HEK293T (cell line): ENCODE data around the gene PTDSS2.
A peak's percentile ranks its signal among the peaks of the same experiment; 100 is the strongest.
"Not testable (repeated sequence)": the region's sequence is repeated elsewhere in the genome, so short reads cannot be mapped to it uniquely, and the experiment has no call there.

Experiments
- CTCF ChIA-PET: fragments of 350-600 bp; formaldehyde crosslinking; extraction: SDS; loops from one replicate; lab custom pipeline; 2021; ENCODE audit warnings: antibody characterized with exemption, inconsistent platforms; lab: Yijun Ruan, JAX
- POLR2A ChIA-PET: fragments of 350-600 bp; formaldehyde crosslinking; extraction: SDS; loops from one replicate; lab custom pipeline; 2020; ENCODE audit warnings: antibody characterized with exemption, inconsistent platforms; lab: Yijun Ruan, JAX
- DNase-seq: peaks from one replicate; pipeline ENCODE4 v3.0.0; 2012; ENCODE audit warnings: mixed read lengths; ENCODE audit errors: extremely low spot score
- ARNT ChIP-seq: fragments of 450-650 bp; IDR thresholded peaks from 2 replicates; pipeline ENCODE4 v1.6.1; 2017; ENCODE audit warnings: mild to moderate bottlenecking
- BHLHE40 ChIP-seq: fragments of 450-650 bp; IDR thresholded peaks from 2 replicates; pipeline ENCODE4 v1.6.1; 2016; ENCODE audit warnings: mild to moderate bottlenecking, moderate library complexity, borderline replicate concordance
- ELF4 ChIP-seq: fragments of 450-650 bp; IDR thresholded peaks from 2 replicates; pipeline ENCODE4 v1.6.1; 2017; ENCODE audit warnings: antibody characterized with exemption
- FOXK2 ChIP-seq: fragments of 450-650 bp; IDR thresholded peaks from 2 replicates; pipeline ENCODE4 v1.6.1; 2016; ENCODE audit warnings: mild to moderate bottlenecking
- FOXM1 ChIP-seq: fragments of 450-650 bp; IDR thresholded peaks from 2 replicates; pipeline ENCODE4 v1.6.1; 2017; ENCODE audit warnings: mild to moderate bottlenecking, borderline replicate concordance
- L3MBTL2 ChIP-seq: fragments of 450-650 bp; conservative IDR thresholded peaks from 2 replicates; pipeline ENCODE4 v1.6.1; 2016; ENCODE audit warnings: mild to moderate bottlenecking
- LEF1 ChIP-seq: fragments of 450-650 bp; IDR thresholded peaks from 2 replicates; pipeline ENCODE4 v1.6.1; 2017; ENCODE audit warnings: mild to moderate bottlenecking, borderline replicate concordance
- NFRKB ChIP-seq: fragments of 450-650 bp; IDR thresholded peaks from 2 replicates; pipeline ENCODE4 v1.6.1; 2016; ENCODE audit warnings: mild to moderate bottlenecking, moderate library complexity
- PKNOX1 ChIP-seq: fragments of 450-650 bp; IDR thresholded peaks from 2 replicates; pipeline ENCODE4 v1.6.1; 2016
- SP1 ChIP-seq: fragments of 450-650 bp; IDR thresholded peaks from 2 replicates; pipeline ENCODE4 v1.6.1; 2017
- ZNF384 ChIP-seq: fragments of 450-650 bp; IDR thresholded peaks from 2 replicates; pipeline ENCODE4 v1.6.1; 2016

The PTDSS2 gene

GRCh38 chr11:449889-450808 is at the start of gene PTDSS2:
Gene PTDSS2, plus strand, starts transcription at chr11:450279. Its CDS starts 177 bp downstream, at chr11:450456.
- POLR2A ChIA-PET, result interaction anchor here (0.7 to 4.7 kb wide), 14 partner anchors 13 to 242 kb away, joined by 3 to 41 read pairs (median 4); partner anchors contain the start of genes BET1L, RIC8A and RNH1
- TF ChIP-seq ARNT, result 0 out of 2 replicates have a peak, but pooled peaks have one; percentile 2
- TF ChIP-seq ELF4, result peak; percentile 38; the same call in 1 of the 2 replicates
- no peak for TF ChIP-seq SP1
- TF ChIP-seq LEF1, result peak; percentile 48; the same call in 1 of the 2 replicates
- TF ChIP-seq ZNF384, result no peak
- no peak for TF ChIP-seq BHLHE40
- TF ChIP-seq FOXM1, result peak; percentile 38; the same call in 1 of the 2 replicates
- CTCF ChIA-PET, result interaction anchor here (0.5 to 0.6 kb wide), 3 partner anchors 34 to 189 kb away, joined by 3 read pairs; no protein-coding TSS in a partner anchor
- peak; percentile 94 for DNase-seq

- CTCF ChIA-PET, POLR2A ChIA-PET, DNase-seq: not testable (repeated sequence)
Observed at GRCh38 chr11:401196-401595, 48.9 kb upstream of the PTDSS2 start.

GRCh38 chr11:403021-403760 is 46.9 kb upstream of the PTDSS2 start:
- DNase-seq, result no peak
- TF ChIP-seq ELF4 (no peak), L3MBTL2 (no peak), FOXM1 (no peak), BHLHE40 (no peak), ZNF384 (no peak)
- CTCF ChIA-PET, result no interaction called here
- POLR2A ChIA-PET, result no interaction called here

DNA sequence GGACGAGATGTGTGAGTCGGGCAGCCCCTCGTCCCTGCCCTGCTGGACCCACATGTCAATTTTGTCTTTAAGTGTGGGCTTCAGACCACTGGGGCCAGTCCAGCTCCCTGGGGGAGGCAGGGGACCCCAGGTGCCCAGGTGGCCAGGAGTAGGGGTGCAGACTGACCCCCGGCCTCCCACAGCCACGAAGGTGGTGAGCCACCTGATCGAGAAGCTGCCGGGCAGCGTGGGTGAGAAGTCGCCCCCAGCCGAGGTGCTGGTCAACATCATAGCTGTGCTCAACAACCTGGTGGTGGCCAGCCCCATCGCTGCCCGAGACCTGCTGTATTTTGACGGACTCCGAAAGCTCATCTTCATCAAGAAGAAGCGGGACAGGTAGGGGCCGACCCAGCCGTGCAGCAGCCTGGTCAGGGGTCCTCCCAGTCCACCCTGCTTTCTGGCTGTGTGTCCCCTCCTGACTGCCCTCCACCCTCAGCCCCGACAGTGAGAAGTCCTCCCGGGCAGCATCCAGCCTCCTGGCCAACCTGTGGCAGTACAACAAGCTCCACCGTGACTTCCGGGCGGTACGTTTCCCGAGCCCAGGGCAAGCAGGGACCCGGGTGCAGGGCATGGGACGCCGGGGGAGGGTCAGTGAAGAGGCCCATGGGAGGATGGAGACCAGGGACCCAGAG is 46.2 kb upstream of the PTDSS2 start:
- ChIA-PET POLR2A (no interaction called here), CTCF (no interaction called here)
- TF ChIP-seq PKNOX1 (no peak), FOXK2 (no peak), SP1 (no peak)
- DNase-seq, result no peak

DNA sequence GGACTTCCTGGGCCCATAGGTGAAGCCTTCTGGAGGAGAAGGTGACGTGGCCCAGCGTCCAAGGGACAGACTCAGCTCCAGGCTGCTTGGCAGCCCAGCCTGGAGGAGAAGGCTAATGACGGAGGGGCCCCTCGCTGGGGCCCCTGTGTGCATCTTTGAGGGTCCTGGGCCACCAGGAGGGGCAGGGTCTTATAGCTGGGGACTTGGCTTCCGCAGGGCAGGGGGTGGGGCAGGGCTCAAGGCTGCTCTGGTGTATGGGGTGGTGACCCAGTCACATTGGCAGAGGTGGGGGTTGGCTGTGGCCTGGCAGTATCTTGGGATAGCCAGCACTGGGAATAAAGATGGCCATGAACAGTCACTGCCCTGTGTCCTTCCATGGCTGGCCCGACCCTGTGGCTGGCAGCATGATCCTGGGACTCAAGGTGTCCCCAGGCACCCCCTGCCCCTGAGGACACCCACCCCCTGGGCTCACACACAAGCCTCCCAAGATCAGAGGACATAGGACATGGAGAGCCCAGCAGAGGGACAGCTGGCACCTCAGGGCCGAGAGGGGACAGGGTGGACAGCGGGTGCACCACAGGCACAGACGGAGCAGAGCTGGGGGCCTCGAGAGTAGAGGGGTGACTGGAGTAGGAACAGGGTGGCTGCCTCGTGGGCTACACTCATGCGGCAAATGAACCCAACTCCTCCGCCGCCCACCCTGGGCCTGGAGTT is 45.4 kb upstream of the PTDSS2 start:
- CTCF ChIA-PET, result no interaction called here
- POLR2A ChIA-PET, result no interaction called here
- TF ChIP-seq L3MBTL2, result no peak
- DNase-seq, result no peak

DNA sequence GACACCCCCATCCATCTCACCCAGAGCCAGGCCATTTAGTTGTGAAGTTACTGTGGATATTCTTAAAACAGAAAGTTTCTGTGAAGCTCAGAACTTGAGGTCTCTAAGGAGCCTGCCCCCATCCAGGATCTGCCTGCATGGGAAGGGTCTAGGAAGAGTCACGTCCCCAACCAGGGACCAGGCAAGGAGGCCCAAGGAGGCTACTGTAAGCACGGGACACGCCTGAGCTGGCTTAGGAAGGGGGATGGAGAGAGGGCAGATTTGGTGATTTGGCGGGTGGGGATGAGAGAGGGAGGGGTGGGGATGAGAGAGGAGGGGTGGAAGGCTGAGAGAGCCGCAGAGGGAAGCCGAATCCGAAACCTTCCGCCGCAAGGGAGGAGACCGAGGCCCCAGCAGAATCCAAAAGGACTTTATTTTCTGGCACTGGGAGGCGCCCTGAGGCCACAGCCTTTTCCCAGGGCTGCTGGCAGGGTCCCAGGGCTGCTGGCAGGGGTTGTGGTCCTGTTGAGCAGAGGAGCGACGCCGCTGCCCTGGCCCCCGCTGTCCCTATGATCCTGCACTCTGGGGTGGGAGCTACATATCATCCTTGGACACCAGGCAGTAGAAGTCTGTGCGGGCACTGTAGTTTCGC is 44.6 kb upstream of the PTDSS2 start:
- TF ChIP-seq NFRKB, result no peak
- TF ChIP-seq BHLHE40, result no peak
- ChIA-PET CTCF (no interaction called here), POLR2A (interaction anchor here (1.0 to 2.1 kb wide), 2 partner anchors 43 to 198 kb away, joined by 3 to 17 read pairs; partner anchors contain the start of genes BET1L, PTDSS2 and RIC8A)
- DNase-seq, result no peak

GRCh38 chr11:405954-406795 is 43.9 kb upstream of the PTDSS2 start:
- no peak for TF ChIP-seq L3MBTL2
- POLR2A ChIA-PET, result interaction anchor here (1.0 to 2.1 kb wide), 2 partner anchors 43 to 199 kb away, joined by 3 to 17 read pairs; partner anchors contain the start of genes BET1L, PTDSS2 and RIC8A
- CTCF ChIA-PET, result interaction anchor here (1.3 kb wide), 1 partner anchor 42 kb away, joined by 3 read pairs; no protein-coding TSS in a partner anchor

More at GRCh38 chr11:405954-406795, 43.9 kb upstream of the PTDSS2 start:
- no peak for DNase-seq
